HepG2 (cell line): ENCODE results near the gene ZNF48. TPM values are rescaled to one million over a fixed set of nuclear protein-coding genes. Genes with fewer than 3 reads are reported as not detected.
A peak's percentile ranks its signal among the peaks of the same experiment; 100 is the strongest.

Source experiments
- ATAC-seq: fragments of 200-7000 bp; cut with Tn5 transposase; 3 replicates; pipeline ENCODE4 v1.9.1; 2020; ENCODE audit warnings: mild to moderate bottlenecking, moderate library complexity
- BruUV-seq: library from RNA; stranded (reverse); fragments of 400-500 nt; replicated peaks from 2 replicates; lab custom pipeline; 2021; lab: Mats Ljungman, UMichigan
- CTCF ChIA-PET: fragments of 300-600 bp; formaldehyde crosslinking; extraction: SDS; loops from one replicate; lab custom pipeline; 2021; ENCODE audit warnings: low total read pairs, inconsistent platforms, low intra/inter-chr PET ratio; lab: Yijun Ruan, JAX
- POLR2A ChIA-PET: fragments of 350-600 bp; sonication (Branson Sonifier 250); formaldehyde crosslinking; loops from one replicate; lab custom pipeline; 2020; ENCODE audit warnings: antibody characterized with exemption, inconsistent platforms; lab: Yijun Ruan, JAX
- DNase-seq: peaks from one replicate; pipeline ENCODE4 v3.0.0-alpha.2; 2015; ENCODE audit warnings: low spot score
- FAIRE-seq: peaks from 3 replicates; lab custom pipeline; 2011; peaks lifted over from hg19 to GRCh38; lab: Jason Lieb, UNC
- H2AFZ ChIP-seq: one replicate; pipeline ENCODE4 v1.6.1; 2011; ENCODE audit warnings: low read length, inconsistent platforms
- H3K27ac ChIP-seq: fragments of 300-600 bp; 3 replicates; pipeline ENCODE4 v1.8.0; 2011; ENCODE audit warnings: mixed run types, mild to moderate bottlenecking, mixed read lengths, low read length, inconsistent platforms; ENCODE audit not compliant: insufficient read depth; ENCODE audit errors: extremely low read length
- H3K27me3 ChIP-seq, 2 experiments: fragments of 200-600 bp in 1 of 2; 2 replicates in 1 of 2; 3 replicates in 1 of 2; pipeline versions ENCODE4 v1.6.0 to v1.8.0; 2011; ENCODE audit warnings: low read length in 2 of 2, mild to moderate bottlenecking in 2 of 2, moderate library complexity in 2 of 2, inconsistent platforms in 1 of 2; ENCODE audit not compliant: insufficient read depth in 2 of 2, control insufficient read depth in 1 of 2
- H3K36me3 ChIP-seq, 2 experiments: fragments of 200-600 bp in 1 of 2; replicated peaks in 1 of 2; 2 replicates in 1 of 2; 3 replicates in 1 of 2; pipeline versions ENCODE4 v1.5.1 to v1.8.0; 2011; ENCODE audit warnings: low read length in 2 of 2, inconsistent platforms in 1 of 2; ENCODE audit not compliant: insufficient read depth in 2 of 2, control insufficient read depth in 1 of 2
- H3K4me1 ChIP-seq: 2 replicates; pipeline ENCODE4 v1.5.1; 2012; ENCODE audit warnings: low read length, inconsistent platforms; ENCODE audit not compliant: insufficient read depth
- H3K4me2 ChIP-seq: 2 replicates; pipeline ENCODE4 v1.6.0; 2011; ENCODE audit warnings: low read depth, low read length, inconsistent platforms
- H3K4me3 ChIP-seq, 3 experiments: fragments of 200-600 bp in 1 of 3; sonication (generic), shearing (Covaris generic) in 1 of 3; replicated peaks in 1 of 3; 2 replicates each; pipeline ENCODE4 v1.5.1; 2011 to 2016; ENCODE audit warnings: low read length in 3 of 3, inconsistent platforms in 2 of 3, low read depth in 2 of 3, mild to moderate bottlenecking in 2 of 3, control low read depth in 1 of 3, mixed read lengths in 1 of 3; ENCODE audit not compliant: insufficient read depth in 1 of 3
- H3K79me2 ChIP-seq: one replicate; pipeline ENCODE4 v1.6.1; 2011; ENCODE audit warnings: low read length, inconsistent platforms; ENCODE audit not compliant: insufficient read depth
- H3K9ac ChIP-seq: 2 replicates; pipeline ENCODE4 v1.6.0; 2011; ENCODE audit warnings: mild to moderate bottlenecking, low read depth, low read length, inconsistent platforms; ENCODE audit not compliant: insufficient read depth
- H3K9me3 ChIP-seq: 2 replicates; pipeline ENCODE4 v1.5.1; 2012; ENCODE audit warnings: mild to moderate bottlenecking, low read length
- H4K20me1 ChIP-seq: 2 replicates; pipeline ENCODE4 v1.6.0; 2011; ENCODE audit warnings: inconsistent platforms, mild to moderate bottlenecking, low read length, moderate library complexity; ENCODE audit not compliant: insufficient read depth
- MLX ChIP-seq: IDR thresholded peaks from 2 replicates; pipeline ENCODE4 v1.6.1; 2016
- NFKBIZ ChIP-seq: IDR thresholded peaks from 2 replicates; pipeline ENCODE4 v1.6.1; 2018; ENCODE audit warnings: missing genetic modification reagents, missing compliant biosample characterization
- PCBP2 ChIP-seq: fragments of 200-400 bp; formaldehyde crosslinking; optimal IDR thresholded peaks from 2 replicates; pipeline ENCODE3; 2018; ENCODE audit warnings: low read length, low read depth; ENCODE audit not compliant: poor library complexity, severe bottlenecking
- SNRNP70 ChIP-seq: fragments of 200-400 bp; formaldehyde crosslinking; IDR thresholded peaks from 2 replicates; pipeline ENCODE4 v1.6.1; 2017; ENCODE audit warnings: mild to moderate bottlenecking, low read depth, low read length, moderate library complexity
- SRSF9 ChIP-seq: fragments of 200-400 bp; formaldehyde crosslinking; IDR thresholded peaks from 2 replicates; pipeline ENCODE4 v1.6.1; 2018; ENCODE audit warnings: borderline replicate concordance, mild to moderate bottlenecking, low read depth, low read length; ENCODE audit not compliant: insufficient read depth, poor library complexity, severe bottlenecking
- THAP7 ChIP-seq: sonication (generic); formaldehyde crosslinking; IDR thresholded peaks from 2 replicates; pipeline ENCODE4 v1.8.1; 2023; ENCODE audit warnings: mild to moderate bottlenecking, missing genetic modification reagents
- ZBTB44 ChIP-seq: sonication (generic); formaldehyde crosslinking; IDR thresholded peaks from 2 replicates; pipeline ENCODE4 v1.4.0; 2020; ENCODE audit warnings: missing genetic modification reagents
- ZNF558 ChIP-seq: sonication (generic); formaldehyde crosslinking; IDR thresholded peaks from 2 replicates; pipeline ENCODE4 v1.9.0; 2022; ENCODE audit warnings: mild to moderate bottlenecking, missing genetic modification reagents, borderline replicate concordance
- ZNF644 ChIP-seq: IDR thresholded peaks from 2 replicates; pipeline ENCODE4 v1.6.1; 2016; ENCODE audit warnings: low read depth
- ZNF709 ChIP-seq: sonication (generic); formaldehyde crosslinking; IDR thresholded peaks from 2 replicates; pipeline ENCODE4 v1.5.0; 2020; ENCODE audit warnings: mild to moderate bottlenecking, missing genetic modification reagents
- WGBS: methylation state at CpG from one replicate; pipeline ENCODE4 v1.1.6; 2017; ENCODE audit warnings: low lambda C conversion rate; 5-methylcytosine and 5-hydroxymethylcytosine counted together
- in situ Hi-C: cut with HindIII; loops from 2 replicates; pipeline ENCODE4 v1.10.0; 2017; ENCODE audit warnings: low pct_unique_long_range_greater_than_20kb; ENCODE audit not compliant: extremely low pct_ligation_motif_present
- intact Hi-C: fragments of 100-400 bp; cut with micrococcal nuclease; formaldehyde crosslinking; loops from one replicate; pipeline ENCODE4 v1.10.0; 2022; ENCODE audit not compliant: unreplicated experiment
- polyA plus RNA-seq, 8 experiments: library from polyadenylated mRNA; depleted of rRNA in 3 of 8; stranded (reverse) in 7 of 8; unstranded in 1 of 8; fragments of >200 nt; fragmentation: Illumina TruSeq in 4 of 8; extraction: Trizol in 4 of 8; gene quantifications; 2 replicates each; pipeline versions ENCODE4 v1.2.1 to v1.2.3, GENCODE V29; 2011 to 2016; ENCODE audit warnings: low read depth in 4 of 8, missing spikeins in 1 of 8, mixed read lengths in 1 of 8; ENCODE audit not compliant: insufficient read depth in 1 of 8
- total RNA-seq, 5 experiments: library from RNA; depleted of rRNA; stranded (reverse); fragments of >200 nt; fragmentation: Illumina TruSeq; extraction: Trizol; gene quantifications; 2 replicates each; pipeline ENCODE4 v1.2.3, GENCODE V29; 2016; ENCODE audit warnings: low read depth in 1 of 5
- TF ChIP-seq, protein P1 (sequence below): sonication (generic); formaldehyde crosslinking; IDR thresholded peaks from 2 replicates; pipeline ENCODE4 v1.4.0; 2020; ENCODE audit warnings: missing genetic modification reagents, mild to moderate bottlenecking, borderline replicate concordance

ZNF48 gene
- total and polyA plus RNA-seq, 2 of the 13 experiments (the other 11 are each of a cell fraction or from before 2014, with no cell fraction given), result 9.9 to 12.3 TPM

- no peak overlapping the region for H3K27ac ChIP-seq
- no peaks in the 10 kb centered on the region for H4K20me1 ChIP-seq
- no peaks in the 10 kb centered on the region for H3K9me3 ChIP-seq
- H3K36me3 ChIP-seq, result peaks cover 21 to 54% of the 10 kb centered on the region in 2 experiments
- no peak overlapping the region for H3K9ac ChIP-seq
- no TSS peak for BruUV-seq
- H3K27me3 ChIP-seq, result no peaks in the 10 kb centered on the region
- TF ChIP-seq MLX (CRISPR knock-in tag) (no peak), ZBTB44 (no peak), PCBP2 (no peak), ZNF709 (no peak), ZNF644 (CRISPR knock-in tag) (no peak), NFKBIZ (CRISPR knock-in tag) (no peak), THAP7 (CRISPR knock-in tag) (no peak), ZNF558 (CRISPR knock-in tag) (no peak), SRSF9 (no peak), SNRNP70 (no peak)
- TF ChIP-seq, protein P1, sequence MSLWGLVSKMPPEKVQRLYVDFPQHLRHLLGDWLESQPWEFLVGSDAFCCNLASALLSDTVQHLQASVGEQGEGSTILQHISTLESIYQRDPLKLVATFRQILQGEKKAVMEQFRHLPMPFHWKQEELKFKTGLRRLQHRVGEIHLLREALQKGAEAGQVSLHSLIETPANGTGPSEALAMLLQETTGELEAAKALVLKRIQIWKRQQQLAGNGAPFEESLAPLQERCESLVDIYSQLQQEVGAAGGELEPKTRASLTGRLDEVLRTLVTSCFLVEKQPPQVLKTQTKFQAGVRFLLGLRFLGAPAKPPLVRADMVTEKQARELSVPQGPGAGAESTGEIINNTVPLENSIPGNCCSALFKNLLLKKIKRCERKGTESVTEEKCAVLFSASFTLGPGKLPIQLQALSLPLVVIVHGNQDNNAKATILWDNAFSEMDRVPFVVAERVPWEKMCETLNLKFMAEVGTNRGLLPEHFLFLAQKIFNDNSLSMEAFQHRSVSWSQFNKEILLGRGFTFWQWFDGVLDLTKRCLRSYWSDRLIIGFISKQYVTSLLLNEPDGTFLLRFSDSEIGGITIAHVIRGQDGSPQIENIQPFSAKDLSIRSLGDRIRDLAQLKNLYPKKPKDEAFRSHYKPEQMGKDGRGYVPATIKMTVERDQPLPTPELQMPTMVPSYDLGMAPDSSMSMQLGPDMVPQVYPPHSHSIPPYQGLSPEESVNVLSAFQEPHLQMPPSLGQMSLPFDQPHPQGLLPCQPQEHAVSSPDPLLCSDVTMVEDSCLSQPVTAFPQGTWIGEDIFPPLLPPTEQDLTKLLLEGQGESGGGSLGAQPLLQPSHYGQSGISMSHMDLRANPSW (CRISPR knock-in tag), result no peak
- intact Hi-C loops, result no loop called here
- POLR2A ChIA-PET, result interaction anchor here (1.9 kb wide), 1 partner anchor 9 kb away, joined by 7 read pairs; the partner anchor contains the start of gene ZNF771
- H3K4me1 ChIP-seq, result peaks cover 10% of the 10 kb centered on the region; the same call in 1 of the 2 replicates
- FAIRE-seq (peak; percentile 15), DNase-seq (no peak), ATAC-seq (no peak)
- in situ Hi-C loops, result no loop called here
- peaks cover 5% of the 10 kb centered on the region for H3K79me2 ChIP-seq
- no peak overlapping the region for H3K4me3 ChIP-seq
- CTCF ChIA-PET, result no interaction called here
- H3K4me2 ChIP-seq, result no peak overlapping the region
- whole genome bisulfite sequencing, result 97% methylated on average over 4 of the region's 4 CpGs
- H2AFZ ChIP-seq, result no peak overlapping the region
These were observed 20.9 kb downstream of the ZNF48 start for GRCh38 chr16:30416047-30416603.
